Esophagus squamous epithelium (tissue), 4 donors: ENCODE measurements around the gene GGT5.

Experiments
- POLR2A ChIP-seq, 4 donors: fragments of 450-650 bp; IDR thresholded peaks; one replicate each; pipeline ENCODE4 v1.6.1; 2017; ENCODE audit warnings: antibody characterized with exemption in 4 of 4, mild to moderate bottlenecking in 4 of 4, moderate library complexity in 3 of 4
- TF ChIP-seq, protein P1 (sequence below), 6 experiments: fragments of 450-650 bp in 4 of 6; fragments of 200-600 bp in 2 of 6; sonication (generic) in 2 of 6; IDR thresholded peaks; one replicate each; pipeline ENCODE4 v1.5.1; 2016 to 2019; ENCODE audit warnings: antibody characterized with exemption in 6 of 6, mild to moderate bottlenecking in 4 of 6, moderate library complexity in 4 of 6

DNA sequence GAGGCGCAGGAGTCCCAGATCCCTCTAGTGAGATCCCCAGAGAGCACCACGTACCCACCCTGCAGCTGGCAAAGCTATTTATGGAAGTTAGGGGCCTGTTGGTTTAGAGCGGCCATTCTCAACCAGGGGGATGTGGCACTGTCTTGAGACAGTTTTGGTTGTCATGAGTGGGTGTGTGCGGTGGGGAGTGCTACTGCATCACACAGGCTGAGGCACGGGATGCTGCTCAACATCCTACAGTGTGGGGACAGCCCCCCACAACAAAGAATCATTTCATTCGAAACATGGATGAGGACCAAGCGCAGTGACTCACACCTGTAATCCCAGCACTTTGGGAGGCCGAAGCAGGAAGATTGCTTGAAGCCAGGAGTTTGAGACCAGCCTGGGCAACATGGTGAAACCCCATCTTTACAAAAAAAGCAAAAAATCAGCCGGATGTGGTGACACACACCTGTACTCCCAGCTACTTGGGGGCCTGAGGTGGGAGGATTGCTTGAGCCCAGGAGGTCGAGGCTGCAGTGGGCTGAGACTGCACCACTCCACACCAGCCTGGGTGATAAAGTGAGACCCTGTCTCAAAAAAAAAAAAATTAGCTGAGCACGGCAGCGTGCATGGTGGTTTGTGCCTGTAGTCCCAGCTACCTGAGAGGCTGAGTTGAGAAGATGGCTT, 28.2 kb downstream of the GGT5 start:
- TF ChIP-seq, protein P1, sequence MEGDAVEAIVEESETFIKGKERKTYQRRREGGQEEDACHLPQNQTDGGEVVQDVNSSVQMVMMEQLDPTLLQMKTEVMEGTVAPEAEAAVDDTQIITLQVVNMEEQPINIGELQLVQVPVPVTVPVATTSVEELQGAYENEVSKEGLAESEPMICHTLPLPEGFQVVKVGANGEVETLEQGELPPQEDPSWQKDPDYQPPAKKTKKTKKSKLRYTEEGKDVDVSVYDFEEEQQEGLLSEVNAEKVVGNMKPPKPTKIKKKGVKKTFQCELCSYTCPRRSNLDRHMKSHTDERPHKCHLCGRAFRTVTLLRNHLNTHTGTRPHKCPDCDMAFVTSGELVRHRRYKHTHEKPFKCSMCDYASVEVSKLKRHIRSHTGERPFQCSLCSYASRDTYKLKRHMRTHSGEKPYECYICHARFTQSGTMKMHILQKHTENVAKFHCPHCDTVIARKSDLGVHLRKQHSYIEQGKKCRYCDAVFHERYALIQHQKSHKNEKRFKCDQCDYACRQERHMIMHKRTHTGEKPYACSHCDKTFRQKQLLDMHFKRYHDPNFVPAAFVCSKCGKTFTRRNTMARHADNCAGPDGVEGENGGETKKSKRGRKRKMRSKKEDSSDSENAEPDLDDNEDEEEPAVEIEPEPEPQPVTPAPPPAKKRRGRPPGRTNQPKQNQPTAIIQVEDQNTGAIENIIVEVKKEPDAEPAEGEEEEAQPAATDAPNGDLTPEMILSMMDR (IDR thresholded peaks at IDR 0.05) = no peak
- TF ChIP-seq POLR2A (IDR thresholded peaks at IDR 0.05) = no peak
